ENCODE data around the gene GRB7. TPM values are rescaled to one million over a fixed set of nuclear protein-coding genes. Genes with fewer than 3 reads are reported as not detected.

GRB7 gene
- total and polyA plus RNA-seq, 10 of the 15 experiments (the other 5 are each of a cell fraction or from before 2014, with no cell fraction given) = 0.05 to 0.34 (median 0.19) TPM; not detected in 4

- TF ChIP-seq, protein P1, sequence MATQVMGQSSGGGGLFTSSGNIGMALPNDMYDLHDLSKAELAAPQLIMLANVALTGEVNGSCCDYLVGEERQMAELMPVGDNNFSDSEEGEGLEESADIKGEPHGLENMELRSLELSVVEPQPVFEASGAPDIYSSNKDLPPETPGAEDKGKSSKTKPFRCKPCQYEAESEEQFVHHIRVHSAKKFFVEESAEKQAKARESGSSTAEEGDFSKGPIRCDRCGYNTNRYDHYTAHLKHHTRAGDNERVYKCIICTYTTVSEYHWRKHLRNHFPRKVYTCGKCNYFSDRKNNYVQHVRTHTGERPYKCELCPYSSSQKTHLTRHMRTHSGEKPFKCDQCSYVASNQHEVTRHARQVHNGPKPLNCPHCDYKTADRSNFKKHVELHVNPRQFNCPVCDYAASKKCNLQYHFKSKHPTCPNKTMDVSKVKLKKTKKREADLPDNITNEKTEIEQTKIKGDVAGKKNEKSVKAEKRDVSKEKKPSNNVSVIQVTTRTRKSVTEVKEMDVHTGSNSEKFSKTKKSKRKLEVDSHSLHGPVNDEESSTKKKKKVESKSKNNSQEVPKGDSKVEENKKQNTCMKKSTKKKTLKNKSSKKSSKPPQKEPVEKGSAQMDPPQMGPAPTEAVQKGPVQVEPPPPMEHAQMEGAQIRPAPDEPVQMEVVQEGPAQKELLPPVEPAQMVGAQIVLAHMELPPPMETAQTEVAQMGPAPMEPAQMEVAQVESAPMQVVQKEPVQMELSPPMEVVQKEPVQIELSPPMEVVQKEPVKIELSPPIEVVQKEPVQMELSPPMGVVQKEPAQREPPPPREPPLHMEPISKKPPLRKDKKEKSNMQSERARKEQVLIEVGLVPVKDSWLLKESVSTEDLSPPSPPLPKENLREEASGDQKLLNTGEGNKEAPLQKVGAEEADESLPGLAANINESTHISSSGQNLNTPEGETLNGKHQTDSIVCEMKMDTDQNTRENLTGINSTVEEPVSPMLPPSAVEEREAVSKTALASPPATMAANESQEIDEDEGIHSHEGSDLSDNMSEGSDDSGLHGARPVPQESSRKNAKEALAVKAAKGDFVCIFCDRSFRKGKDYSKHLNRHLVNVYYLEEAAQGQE (IDR thresholded peaks at IDR 0.05; ENCODE audit: low read depth, low read length) = no peak
- no peak for TF ChIP-seq KDM1A (IDR thresholded peaks at IDR 0.05; ENCODE audit: borderline replicate concordance)
- TF ChIP-seq WRNIP1 (IDR thresholded peaks at IDR 0.05; ENCODE audit: borderline replicate concordance, low read depth, low read length) = no peak
- TF ChIP-seq NFXL1 (IDR thresholded peaks at IDR 0.05; ENCODE audit: borderline replicate concordance) = no peak
- TF ChIP-seq RFX5 (IDR thresholded peaks at IDR 0.05; ENCODE audit: low read depth, low read length) = no peak
- TF ChIP-seq, protein P2, sequence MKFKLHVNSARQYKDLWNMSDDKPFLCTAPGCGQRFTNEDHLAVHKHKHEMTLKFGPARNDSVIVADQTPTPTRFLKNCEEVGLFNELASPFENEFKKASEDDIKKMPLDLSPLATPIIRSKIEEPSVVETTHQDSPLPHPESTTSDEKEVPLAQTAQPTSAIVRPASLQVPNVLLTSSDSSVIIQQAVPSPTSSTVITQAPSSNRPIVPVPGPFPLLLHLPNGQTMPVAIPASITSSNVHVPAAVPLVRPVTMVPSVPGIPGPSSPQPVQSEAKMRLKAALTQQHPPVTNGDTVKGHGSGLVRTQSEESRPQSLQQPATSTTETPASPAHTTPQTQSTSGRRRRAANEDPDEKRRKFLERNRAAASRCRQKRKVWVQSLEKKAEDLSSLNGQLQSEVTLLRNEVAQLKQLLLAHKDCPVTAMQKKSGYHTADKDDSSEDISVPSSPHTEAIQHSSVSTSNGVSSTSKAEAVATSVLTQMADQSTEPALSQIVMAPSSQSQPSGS (IDR thresholded peaks at IDR 0.05; ENCODE audit: low read length) = no peak
- TF ChIP-seq, protein P3, sequence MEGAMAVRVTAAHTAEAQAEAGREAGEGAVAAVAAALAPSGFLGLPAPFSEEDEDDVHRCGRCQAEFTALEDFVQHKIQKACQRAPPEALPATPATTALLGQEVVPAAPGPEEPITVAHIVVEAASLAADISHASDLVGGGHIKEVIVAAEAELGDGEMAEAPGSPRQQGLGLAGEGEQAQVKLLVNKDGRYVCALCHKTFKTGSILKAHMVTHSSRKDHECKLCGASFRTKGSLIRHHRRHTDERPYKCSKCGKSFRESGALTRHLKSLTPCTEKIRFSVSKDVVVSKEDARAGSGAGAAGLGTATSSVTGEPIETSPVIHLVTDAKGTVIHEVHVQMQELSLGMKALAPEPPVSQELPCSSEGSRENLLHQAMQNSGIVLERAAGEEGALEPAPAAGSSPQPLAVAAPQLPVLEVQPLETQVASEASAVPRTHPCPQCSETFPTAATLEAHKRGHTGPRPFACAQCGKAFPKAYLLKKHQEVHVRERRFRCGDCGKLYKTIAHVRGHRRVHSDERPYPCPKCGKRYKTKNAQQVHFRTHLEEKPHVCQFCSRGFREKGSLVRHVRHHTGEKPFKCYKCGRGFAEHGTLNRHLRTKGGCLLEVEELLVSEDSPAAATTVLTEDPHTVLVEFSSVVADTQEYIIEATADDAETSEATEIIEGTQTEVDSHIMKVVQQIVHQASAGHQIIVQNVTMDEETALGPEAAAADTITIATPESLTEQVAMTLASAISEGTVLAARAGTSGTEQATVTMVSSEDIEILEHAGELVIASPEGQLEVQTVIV (IDR thresholded peaks at IDR 0.05; ENCODE audit: borderline replicate concordance, partially characterized antibody) = no peak
- no peak for TF ChIP-seq ZNF24 (IDR thresholded peaks at IDR 0.05)
These were observed 20.7 kb upstream of the GRB7 start (continued) for GRCh38 chr17:39716879-39717536.
